ENCODE measurements around the gene ENTPD3.

- no peak for TF ChIP-seq TAF1 (IDR thresholded peaks at IDR 0.05; ENCODE audit: borderline replicate concordance, low read depth, low read length)
- TF ChIP-seq POLR2AphosphoS5 (IDR thresholded peaks at IDR 0.05; ENCODE audit: low read depth, low read length), result no peak
- no peak for TF ChIP-seq POLR2A (IDR thresholded peaks at IDR 0.05; ENCODE audit: low read depth, low read length)
Observed at GRCh38 chr3:40377822-40378221, 9.2 kb upstream of the ENTPD3 start.

All from GM12892 (cell line).